ENCODE measurements around the gene ATG10.

GRCh38 chr5:82044010-82044409 is 72.2 kb downstream of the ATG10 start:
- TF ChIP-seq MAX (IDR thresholded peaks at IDR 0.05; ENCODE audit: low read depth) (no peak), EP300 (IDR thresholded peaks at IDR 0.05; ENCODE audit: borderline replicate concordance in 1 of 2, low read depth in 1 of 2, low read length in 1 of 2) (no peak), CTCF (IDR thresholded peaks at IDR 0.05) (no peak), ELF1 (IDR thresholded peaks at IDR 0.05) (no peak), TCF12 (IDR thresholded peaks at IDR 0.05) (no peak), SIN3A (IDR thresholded peaks at IDR 0.05; ENCODE audit: borderline replicate concordance, low read depth, low read length) (no peak)
